OCI-LY3 (cell line): Measurements from ENCODE around the gene WNT7B.

ENCODE experiments used
- H2AFZ ChIP-seq: fragments of 200-600, 300-600 bp; shearing (Covaris generic); 2 replicates; pipeline ENCODE4 v1.6.0; 2014; ENCODE audit warnings: antibody characterized with exemption, low read depth, low read length
- H3K27ac ChIP-seq: fragments of 200-600, 300-600 bp; sonication (generic); 2 replicates; pipeline ENCODE4 v1.5.1; 2014; ENCODE audit warnings: mild to moderate bottlenecking, low read length, moderate library complexity, mixed read lengths
- H3K27me3 ChIP-seq: fragments of 200-600, 300-600 bp; sonication (generic); 2 replicates; pipeline ENCODE4 v1.6.1; 2014; ENCODE audit warnings: low read depth, low read length, mixed read lengths
- H3K36me3 ChIP-seq: fragments of 200-600, 300-600 bp; sonication (generic); replicated peaks from 2 replicates; pipeline ENCODE3; 2014; ENCODE audit warnings: low read depth, low read length, mixed read lengths
- H3K4me1 ChIP-seq: fragments of 300-600, 200-600 bp; sonication (generic); 2 replicates; pipeline ENCODE4 v1.6.1; 2014; ENCODE audit warnings: low read length, mixed read lengths
- H3K4me2 ChIP-seq: fragments of 200-600, 300-600 bp; sonication (generic); 2 replicates; pipeline ENCODE4 v1.6.1; 2014; ENCODE audit warnings: low read length, mixed read lengths
- H3K4me3 ChIP-seq: fragments of 300-600, 200-600 bp; sonication (generic); 2 replicates; pipeline ENCODE4 v1.5.1; 2014; ENCODE audit warnings: antibody characterized with exemption, mild to moderate bottlenecking, low read length, moderate library complexity
- H3K79me2 ChIP-seq: fragments of 300-600, 200-600 bp; shearing (Covaris generic); 2 replicates; pipeline ENCODE4 v1.6.1; 2014; ENCODE audit warnings: mild to moderate bottlenecking, low read length, mixed read lengths
- H3K9ac ChIP-seq: fragments of 300-600, 200-600 bp; shearing (Covaris generic); 2 replicates; pipeline ENCODE4 v1.6.0; 2014; ENCODE audit warnings: mild to moderate bottlenecking, low read length, moderate library complexity
- H3K9me3 ChIP-seq: fragments of 200-600, 300-600 bp; shearing (Covaris generic); 2 replicates; pipeline ENCODE4 v1.6.1; 2014; ENCODE audit warnings: low read length, mixed read lengths; ENCODE audit not compliant: insufficient read depth
- H4K20me1 ChIP-seq: fragments of 200-600, 300-600 bp; sonication (generic); 2 replicates; pipeline ENCODE4 v1.6.1; 2016; ENCODE audit warnings: low read length, mixed read lengths; ENCODE audit not compliant: insufficient read depth
- EZH2phosphoT487 ChIP-seq: fragments of 200-600 bp; shearing (Covaris generic); IDR thresholded peaks from 2 replicates; pipeline ENCODE4 v1.6.1; 2018; ENCODE audit warnings: antibody characterized with exemption, mixed run types, low read depth
- TF ChIP-seq, protein P1 (sequence below): fragments of 200-600, 300-600 bp; sonication (generic); IDR thresholded peaks from 2 replicates; pipeline ENCODE4 v1.5.1; 2014; ENCODE audit warnings: antibody characterized with exemption, low read length, low read depth

The WNT7B gene

DNA sequence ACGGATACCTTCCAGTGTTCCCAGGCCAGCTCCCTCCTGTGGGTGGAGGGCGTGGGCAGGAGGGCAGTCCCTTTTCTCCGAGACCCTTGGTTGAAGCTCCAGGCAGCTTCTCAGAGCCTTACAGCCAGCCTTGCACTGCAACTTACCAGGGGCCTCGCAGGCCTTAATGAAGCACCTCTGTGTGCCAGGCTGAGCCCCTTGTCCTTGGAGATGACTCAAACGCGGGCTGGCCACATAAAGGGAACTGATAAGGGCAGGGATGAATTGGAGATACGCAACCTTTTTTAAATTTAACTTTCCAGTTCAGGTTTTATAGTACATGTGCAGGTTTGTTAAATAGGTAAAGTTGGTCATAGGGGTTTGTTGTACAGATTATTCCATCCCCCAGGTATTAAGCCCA is 72.7 kb downstream of the WNT7B start:
- TF ChIP-seq EZH2phosphoT487: no peak
- TF ChIP-seq, protein P1, sequence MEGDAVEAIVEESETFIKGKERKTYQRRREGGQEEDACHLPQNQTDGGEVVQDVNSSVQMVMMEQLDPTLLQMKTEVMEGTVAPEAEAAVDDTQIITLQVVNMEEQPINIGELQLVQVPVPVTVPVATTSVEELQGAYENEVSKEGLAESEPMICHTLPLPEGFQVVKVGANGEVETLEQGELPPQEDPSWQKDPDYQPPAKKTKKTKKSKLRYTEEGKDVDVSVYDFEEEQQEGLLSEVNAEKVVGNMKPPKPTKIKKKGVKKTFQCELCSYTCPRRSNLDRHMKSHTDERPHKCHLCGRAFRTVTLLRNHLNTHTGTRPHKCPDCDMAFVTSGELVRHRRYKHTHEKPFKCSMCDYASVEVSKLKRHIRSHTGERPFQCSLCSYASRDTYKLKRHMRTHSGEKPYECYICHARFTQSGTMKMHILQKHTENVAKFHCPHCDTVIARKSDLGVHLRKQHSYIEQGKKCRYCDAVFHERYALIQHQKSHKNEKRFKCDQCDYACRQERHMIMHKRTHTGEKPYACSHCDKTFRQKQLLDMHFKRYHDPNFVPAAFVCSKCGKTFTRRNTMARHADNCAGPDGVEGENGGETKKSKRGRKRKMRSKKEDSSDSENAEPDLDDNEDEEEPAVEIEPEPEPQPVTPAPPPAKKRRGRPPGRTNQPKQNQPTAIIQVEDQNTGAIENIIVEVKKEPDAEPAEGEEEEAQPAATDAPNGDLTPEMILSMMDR: no peak
- Histone ChIP-seq H4K20me1 (no peaks in the 10 kb centered on the region), H3K27me3 (0 out of 2 replicates have a peak, but pooled peaks cover 5% of the 10 kb centered on the region), H3K27ac (no peak overlapping the region), H3K79me2 (no peaks in the 10 kb centered on the region), H3K9me3 (no peaks in the 10 kb centered on the region), H2AFZ (no peak overlapping the region), H3K4me1 (no peaks in the 10 kb centered on the region), H3K4me2 (no peak overlapping the region), H3K4me3 (no peak overlapping the region), H3K9ac (no peak overlapping the region), H3K36me3 (no peaks in the 10 kb centered on the region)

DNA sequence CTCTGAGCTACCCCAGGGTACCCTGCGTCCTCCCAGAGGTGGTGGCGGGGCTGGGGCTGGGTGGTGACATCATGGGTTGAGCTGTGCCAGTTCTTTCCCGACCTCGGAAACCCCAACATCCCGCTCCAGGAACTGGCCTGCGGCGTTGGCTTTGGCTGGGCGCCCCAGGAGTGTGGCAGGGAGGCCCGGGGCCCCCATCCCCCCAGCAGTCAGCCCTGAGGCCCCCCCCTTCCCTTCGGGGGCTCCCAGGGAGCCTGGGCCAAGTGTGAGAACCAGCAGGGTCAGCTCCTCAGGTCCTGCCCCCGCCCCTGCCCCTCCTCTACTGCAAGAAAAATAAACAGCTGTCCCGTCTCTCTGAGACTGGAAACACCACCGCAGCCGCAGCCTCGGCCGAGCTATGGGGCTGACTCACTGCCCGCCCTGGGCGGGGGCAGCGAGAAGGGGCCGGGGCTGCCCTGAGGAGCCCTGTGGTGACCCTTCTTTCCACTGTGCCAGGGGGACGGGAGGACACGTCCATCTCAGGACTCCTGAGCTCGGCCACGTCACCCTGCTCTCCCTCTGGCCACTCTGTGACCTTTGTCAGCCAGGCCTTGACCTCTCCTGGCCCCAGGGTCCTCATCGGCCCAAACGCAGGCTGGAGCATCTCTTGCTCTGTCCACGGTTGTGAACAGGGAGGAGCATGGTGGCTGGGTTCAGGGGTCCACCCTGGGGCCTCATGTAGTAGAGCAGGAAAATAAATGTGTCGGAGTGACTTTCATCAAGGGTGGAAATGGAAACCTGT is 73.4 kb downstream of the WNT7B start:
- Histone ChIP-seq H3K9ac (no peak overlapping the region), H3K27ac (no peak overlapping the region), H3K27me3 (0 out of 2 replicates have a peak, but pooled peaks cover 5% of the 10 kb centered on the region), H3K4me1 (no peaks in the 10 kb centered on the region), H3K4me2 (no peak overlapping the region), H3K4me3 (no peak overlapping the region), H3K36me3 (no peaks in the 10 kb centered on the region), H2AFZ (no peak overlapping the region), H3K9me3 (no peaks in the 10 kb centered on the region), H3K79me2 (no peaks in the 10 kb centered on the region), H4K20me1 (no peaks in the 10 kb centered on the region)
- TF ChIP-seq EZH2phosphoT487: no peak
- TF ChIP-seq, protein P1: no peak

GRCh38 chr22:45897736-45898135 is 79.2 kb downstream of the WNT7B start:
- Histone ChIP-seq H3K4me1 (no peaks in the 10 kb centered on the region), H3K4me3 (no peak overlapping the region), H3K4me2 (no peak overlapping the region), H4K20me1 (no peaks in the 10 kb centered on the region), H3K79me2 (no peaks in the 10 kb centered on the region), H3K9me3 (no peaks in the 10 kb centered on the region), H3K36me3 (no peaks in the 10 kb centered on the region), H3K27ac (no peak overlapping the region), H2AFZ (no peak overlapping the region), H3K9ac (no peak overlapping the region), H3K27me3 (0 out of 2 replicates have a peak, but pooled peaks cover 5% of the 10 kb centered on the region)
- no peak for TF ChIP-seq EZH2phosphoT487
- TF ChIP-seq, protein P1: no peak

GRCh38 chr22:45896964-45897538 is 79.9 kb downstream of the WNT7B start:
- H3K4me1 ChIP-seq: no peaks in the 10 kb centered on the region
- H3K27ac ChIP-seq: no peak overlapping the region
- 0 out of 2 replicates have a peak, but pooled peaks cover 5% of the 10 kb centered on the region for H3K27me3 ChIP-seq
- no peak overlapping the region for H3K9ac ChIP-seq
- no peaks in the 10 kb centered on the region for H3K79me2 ChIP-seq
- no peaks in the 10 kb centered on the region for H3K36me3 ChIP-seq
- no peak overlapping the region for H3K4me2 ChIP-seq
- H2AFZ ChIP-seq: no peak overlapping the region
- H3K9me3 ChIP-seq: no peaks in the 10 kb centered on the region
- TF ChIP-seq EZH2phosphoT487: no peak
- TF ChIP-seq, protein P1: no peak
- H4K20me1 ChIP-seq: no peaks in the 10 kb centered on the region
- H3K4me3 ChIP-seq: no peak overlapping the region
